ENCODE measurements around the gene KPNA5.
A peak's percentile ranks its signal among the peaks of the same experiment; 100 is the strongest.
"Not testable (repeated sequence)": the region's sequence is repeated elsewhere in the genome, so short reads cannot be mapped to it uniquely, and the experiment has no call there.

KPNA5 gene

GRCh38 chr6:116680880-116681672, at the start of gene KPNA5:
KPNA5 (plus strand) TSS chr6:116681211; CDS start chr6:116681335, 124 bp downstream.
- no peaks in the 10 kb centered on the region for H3K9me3 ChIP-seq (ENCODE audit: control insufficient read depth, insufficient read depth, low read length)
- H3K27me3 ChIP-seq (ENCODE audit: control insufficient read depth, insufficient read depth, low read length) = no peaks in the 10 kb centered on the region
- 0 out of 2 replicates have a peak, but pooled peaks cover 11% of the 10 kb centered on the region for H3K36me3 ChIP-seq (ENCODE audit: control insufficient read depth, insufficient read depth, low read length)
- peak within 1 kb of the TSS; percentile 98 for H3K4me3 ChIP-seq (ENCODE audit: low read depth, low read length)
- peak within 1 kb of the TSS; percentile 99 for H3K27ac ChIP-seq (ENCODE audit: low read depth, low read length)
- peaks cover 7% of the 10 kb centered on the region; the same call in 1 of the 2 replicates for H3K4me1 ChIP-seq (ENCODE audit: control insufficient read depth, insufficient read depth, low read length)
- peak within 1 kb of the TSS; percentile 92 for H3K9ac ChIP-seq (ENCODE audit: low read depth, low read length)

GRCh38 chr6:116631379-116631990, 49.5 kb upstream of the KPNA5 start:
- no peaks in the 10 kb centered on the region for H3K9me3 ChIP-seq (ENCODE audit: control insufficient read depth, insufficient read depth, low read length)
- H3K4me3 ChIP-seq (ENCODE audit: low read depth, low read length) = no peak overlapping the region
- no peaks in the 10 kb centered on the region for H3K4me1 ChIP-seq (ENCODE audit: control insufficient read depth, insufficient read depth, low read length)
- no peaks in the 10 kb centered on the region for H3K27me3 ChIP-seq (ENCODE audit: control insufficient read depth, insufficient read depth, low read length)
- H3K36me3 ChIP-seq (ENCODE audit: control insufficient read depth, insufficient read depth, low read length) = peaks cover 8% of the 10 kb centered on the region; the same call in 1 of the 2 replicates
- H3K9ac ChIP-seq (ENCODE audit: low read depth, low read length) = no peak overlapping the region
- no peak overlapping the region for H3K27ac ChIP-seq (ENCODE audit: low read depth, low read length)

- peaks cover 14% of the 10 kb centered on the region; the same call in 1 of the 2 replicates for H3K36me3 ChIP-seq (ENCODE audit: control insufficient read depth, insufficient read depth, low read length)
- no peaks in the 10 kb centered on the region for H3K27me3 ChIP-seq (ENCODE audit: control insufficient read depth, insufficient read depth, low read length)
- H3K4me3 ChIP-seq (ENCODE audit: low read depth, low read length) = no peak overlapping the region
- H3K9ac ChIP-seq (ENCODE audit: low read depth, low read length) = no peak overlapping the region
- peaks cover 6% of the 10 kb centered on the region; the same call in 1 of the 2 replicates for H3K9me3 ChIP-seq (ENCODE audit: control insufficient read depth, insufficient read depth, low read length)
- no peaks in the 10 kb centered on the region for H3K4me1 ChIP-seq (ENCODE audit: control insufficient read depth, insufficient read depth, low read length)
- H3K27ac ChIP-seq (ENCODE audit: low read depth, low read length) = no peak overlapping the region
These were observed 47.3 kb upstream of the KPNA5 start for GRCh38 chr6:116633685-116634084.

DNA sequence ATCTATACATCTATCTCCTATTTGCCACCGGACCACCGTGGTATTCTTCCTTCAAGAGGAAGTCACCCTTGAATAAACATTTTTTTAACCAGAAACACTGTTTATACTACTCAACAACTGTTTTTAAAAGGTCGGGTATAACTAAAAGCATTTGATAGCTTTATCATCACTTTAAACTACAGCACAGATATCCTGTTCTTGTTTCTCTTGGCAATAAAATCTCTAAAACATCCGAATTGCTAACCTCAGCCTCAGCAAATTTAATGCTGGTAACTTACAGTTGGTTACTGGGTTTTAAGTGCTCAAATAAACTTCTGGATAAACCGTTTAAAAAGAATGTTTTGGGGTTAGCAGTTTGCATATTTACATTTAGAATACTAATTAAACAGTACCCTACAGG, 32.9 kb upstream of the KPNA5 start:
- H3K4me3 ChIP-seq (ENCODE audit: low read depth, low read length) = no peak overlapping the region

DNA sequence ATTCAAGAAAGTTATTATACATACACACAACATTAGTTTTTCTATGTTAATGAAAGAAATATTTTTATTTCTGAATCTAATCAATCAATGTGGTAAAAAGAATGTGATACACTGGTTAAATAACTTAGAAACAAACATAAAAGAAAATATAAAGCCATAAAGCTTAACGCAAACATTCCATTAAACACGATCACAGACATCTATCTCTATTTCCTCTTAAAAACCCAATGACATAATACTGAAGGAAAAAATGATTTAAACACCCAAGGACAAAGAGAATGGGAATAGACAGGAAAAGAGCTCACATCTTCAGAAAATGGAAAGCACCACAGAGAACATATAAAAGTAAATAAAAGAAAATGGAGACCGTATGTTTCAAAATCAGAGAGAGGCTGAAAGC, 31.9 kb upstream of the KPNA5 start:
- H3K36me3 ChIP-seq (ENCODE audit: control insufficient read depth, insufficient read depth, low read length) = peaks cover 50% of the 10 kb centered on the region
- no peak overlapping the region for H3K4me3 ChIP-seq (ENCODE audit: low read depth, low read length)
- H3K9ac ChIP-seq (ENCODE audit: low read depth, low read length) = no peak overlapping the region
- H3K27ac ChIP-seq (ENCODE audit: low read depth, low read length) = no peak overlapping the region
- no peaks in the 10 kb centered on the region for H3K27me3 ChIP-seq (ENCODE audit: control insufficient read depth, insufficient read depth, low read length)
- H3K4me1 ChIP-seq (ENCODE audit: control insufficient read depth, insufficient read depth, low read length) = no peaks in the 10 kb centered on the region
- no peaks in the 10 kb centered on the region for H3K9me3 ChIP-seq (ENCODE audit: control insufficient read depth, insufficient read depth, low read length)

More for the DNA sequence above, 32.9 kb upstream of the KPNA5 start:
- no peak overlapping the region for H3K27ac ChIP-seq (ENCODE audit: low read depth, low read length)
- no peaks in the 10 kb centered on the region for H3K9me3 ChIP-seq (ENCODE audit: control insufficient read depth, insufficient read depth, low read length)
- peaks cover 44% of the 10 kb centered on the region for H3K36me3 ChIP-seq (ENCODE audit: control insufficient read depth, insufficient read depth, low read length)
- H3K27me3 ChIP-seq (ENCODE audit: control insufficient read depth, insufficient read depth, low read length) = no peaks in the 10 kb centered on the region
- H3K9ac ChIP-seq (ENCODE audit: low read depth, low read length) = no peak overlapping the region
- H3K4me1 ChIP-seq (ENCODE audit: control insufficient read depth, insufficient read depth, low read length) = no peaks in the 10 kb centered on the region

- Histone ChIP-seq H3K27ac (ENCODE audit: low read depth, low read length) (no peak overlapping the region), H3K4me1 (ENCODE audit: control insufficient read depth, insufficient read depth, low read length) (no peaks in the 10 kb centered on the region), H3K27me3 (ENCODE audit: control insufficient read depth, insufficient read depth, low read length) (no peaks in the 10 kb centered on the region), H3K9me3 (ENCODE audit: control insufficient read depth, insufficient read depth, low read length) (no peaks in the 10 kb centered on the region), H3K36me3 (ENCODE audit: control insufficient read depth, insufficient read depth, low read length) (peaks cover 56% of the 10 kb centered on the region), H3K4me3 (ENCODE audit: low read depth, low read length) (no peak overlapping the region), H3K9ac (ENCODE audit: low read depth, low read length) (no peak overlapping the region)
These were observed 29.1 kb upstream of the KPNA5 start for GRCh38 chr6:116651916-116652315.

- Histone ChIP-seq H3K27me3 (ENCODE audit: control insufficient read depth, insufficient read depth, low read length) (no peaks in the 10 kb centered on the region), H3K27ac (ENCODE audit: low read depth, low read length) (no peak overlapping the region), H3K9ac (ENCODE audit: low read depth, low read length) (no peak overlapping the region), H3K36me3 (ENCODE audit: control insufficient read depth, insufficient read depth, low read length) (peaks cover 18% of the 10 kb centered on the region), H3K9me3 (ENCODE audit: control insufficient read depth, insufficient read depth, low read length) (no peaks in the 10 kb centered on the region), H3K4me3 (ENCODE audit: low read depth, low read length) (no peak overlapping the region), H3K4me1 (ENCODE audit: control insufficient read depth, insufficient read depth, low read length) (no peaks in the 10 kb centered on the region)
These were observed 19.4 kb upstream of the KPNA5 start for GRCh38 chr6:116661594-116661993.

DNA sequence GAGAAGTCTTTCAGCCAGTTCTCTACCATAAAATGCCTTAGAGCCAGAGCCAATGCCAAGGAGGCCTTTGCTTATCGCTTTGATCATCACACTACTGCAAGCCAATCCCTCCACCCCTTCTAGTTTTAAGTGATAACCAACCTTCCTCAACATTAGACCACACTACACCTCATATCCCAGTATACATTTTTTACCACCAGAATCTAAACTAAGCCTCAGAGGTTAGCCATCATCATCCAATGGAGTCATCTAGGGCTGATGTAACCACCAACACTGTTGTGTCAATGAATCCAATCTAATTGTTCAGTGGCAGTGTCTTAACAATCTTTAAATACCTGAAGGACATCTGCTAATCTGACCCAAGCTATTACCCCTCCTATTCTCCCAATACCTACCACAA, 18.8 kb upstream of the KPNA5 start:
- Histone ChIP-seq H3K27ac (ENCODE audit: low read depth, low read length) (no peak overlapping the region), H3K4me1 (ENCODE audit: control insufficient read depth, insufficient read depth, low read length) (peaks cover 3% of the 10 kb centered on the region; the same call in 1 of the 2 replicates), H3K4me3 (ENCODE audit: low read depth, low read length) (no peak overlapping the region), H3K36me3 (ENCODE audit: control insufficient read depth, insufficient read depth, low read length) (peaks cover 12% of the 10 kb centered on the region), H3K9me3 (ENCODE audit: control insufficient read depth, insufficient read depth, low read length) (no peaks in the 10 kb centered on the region), H3K27me3 (ENCODE audit: control insufficient read depth, insufficient read depth, low read length) (no peaks in the 10 kb centered on the region), H3K9ac (ENCODE audit: low read depth, low read length) (no peak overlapping the region)

GRCh38 chr6:116663308-116663707, 17.7 kb upstream of the KPNA5 start:
- Histone ChIP-seq H3K36me3 (ENCODE audit: control insufficient read depth, insufficient read depth, low read length) (peaks cover 6% of the 10 kb centered on the region), H3K27ac (ENCODE audit: low read depth, low read length) (no peak overlapping the region), H3K4me1 (ENCODE audit: control insufficient read depth, insufficient read depth, low read length) (peaks cover 7% of the 10 kb centered on the region; the same call in 1 of the 2 replicates), H3K9ac (ENCODE audit: low read depth, low read length) (no peak overlapping the region), H3K27me3 (ENCODE audit: control insufficient read depth, insufficient read depth, low read length) (no peaks in the 10 kb centered on the region), H3K9me3 (ENCODE audit: control insufficient read depth, insufficient read depth, low read length) (no peaks in the 10 kb centered on the region), H3K4me3 (ENCODE audit: low read depth, low read length) (no peak overlapping the region)

DNA sequence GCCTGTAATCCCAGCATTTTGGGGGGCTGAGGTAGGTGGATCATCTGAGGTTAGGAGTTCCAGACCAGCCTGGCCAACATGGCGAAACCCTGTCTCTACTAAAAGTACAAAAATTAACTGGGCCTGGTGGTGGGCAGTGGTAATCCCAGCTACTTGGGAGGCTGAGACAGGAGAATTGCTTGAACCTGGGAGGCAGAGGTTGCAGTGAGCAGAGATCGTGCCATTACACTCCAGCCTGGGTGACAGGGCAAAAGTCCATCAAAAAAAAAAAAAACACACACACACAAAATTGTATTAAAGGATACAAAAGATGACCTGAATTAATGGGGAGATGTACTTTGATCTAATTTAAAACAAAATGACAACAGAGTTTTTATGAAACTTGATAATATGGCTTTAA, 16.8 kb upstream of the KPNA5 start:
- not testable (repeated sequence) for H3K4me3 ChIP-seq (ENCODE audit: low read depth, low read length); H3K9ac ChIP-seq (ENCODE audit: low read depth, low read length)

GRCh38 chr6:116665464-116665863, 15.5 kb upstream of the KPNA5 start:
- Histone ChIP-seq H3K4me1 (ENCODE audit: control insufficient read depth, insufficient read depth, low read length) (peaks cover 7% of the 10 kb centered on the region; the same call in 1 of the 2 replicates), H3K27me3 (ENCODE audit: control insufficient read depth, insufficient read depth, low read length) (no peaks in the 10 kb centered on the region)

More for the DNA sequence above, 16.8 kb upstream of the KPNA5 start:
- not testable (repeated sequence) for H3K27me3 ChIP-seq (ENCODE audit: control insufficient read depth, insufficient read depth, low read length); H3K36me3 ChIP-seq (ENCODE audit: control insufficient read depth, insufficient read depth, low read length); H3K9me3 ChIP-seq (ENCODE audit: control insufficient read depth, insufficient read depth, low read length); H3K4me1 ChIP-seq (ENCODE audit: control insufficient read depth, insufficient read depth, low read length); H3K27ac ChIP-seq (ENCODE audit: low read depth, low read length)

More at GRCh38 chr6:116665464-116665863, 15.5 kb upstream of the KPNA5 start:
- no peaks in the 10 kb centered on the region for H3K9me3 ChIP-seq (ENCODE audit: control insufficient read depth, insufficient read depth, low read length)
- H3K4me3 ChIP-seq (ENCODE audit: low read depth, low read length) = 0 out of 2 replicates have a peak overlapping the region, but pooled peaks have one; percentile 20
- no peaks in the 10 kb centered on the region for H3K36me3 ChIP-seq (ENCODE audit: control insufficient read depth, insufficient read depth, low read length)
- no peak overlapping the region for H3K9ac ChIP-seq (ENCODE audit: low read depth, low read length)
- no peak overlapping the region for H3K27ac ChIP-seq (ENCODE audit: low read depth, low read length)

Measured in HUES48 (cell line).